ENCODE data around the gene SMPD3. TPM values are rescaled to one million over a fixed set of nuclear protein-coding genes. Genes with fewer than 3 reads are reported as not detected.

SMPD3 gene
- total RNA-seq, 1 experiment from 2014 or later: 0.70 TPM

- Mint-ChIP-seq H3K4me3 (no peak overlapping the region), H3K27ac (no peak overlapping the region), H3K4me1 (peaks cover 6% of the 10 kb centered on the region in 2 experiments; a peak in 3 of 4 replicates), H3K27me3 (ENCODE audit: low read depth) (peaks cover 12% of the 10 kb centered on the region; the same call in 1 of the 2 replicates), H3K36me3 (ENCODE audit: insufficient read depth in 1 of 3, low read depth in 3 of 3) (no peaks in the 10 kb centered on the region; a peak in 1 of 7 replicates), H3K9me3 (no peaks in the 10 kb centered on the region)
- Histone ChIP-seq H2BK12ac (ENCODE audit: insufficient read length, low read depth, low read length) (no peak overlapping the region), H3K9ac (ENCODE audit: extremely low read depth, insufficient read length, low read length) (no peak overlapping the region), H3K18ac (ENCODE audit: insufficient read length, low read depth, low read length) (no peak overlapping the region), H2BK120ac (ENCODE audit: low read depth, low read length, poor library complexity, severe bottlenecking) (no peak overlapping the region), H4K91ac (ENCODE audit: insufficient read length, low read depth, low read length) (no peak overlapping the region), H2BK20ac (ENCODE audit: low read depth, low read length, poor library complexity, severe bottlenecking) (no peak overlapping the region), H2AFZ (ENCODE audit: low read length) (no peak overlapping the region), H2BK5ac (ENCODE audit: insufficient read length, low read length) (no peak overlapping the region), H3K23me2 (ENCODE audit: insufficient read length, low read depth, low read length, poor library complexity, severe bottlenecking) (no peaks in the 10 kb centered on the region), H3K4ac (ENCODE audit: low read depth, low read length) (no peak overlapping the region), H3K79me1 (ENCODE audit: insufficient read depth, low read depth, low read length, poor library complexity, severe bottlenecking) (no peaks in the 10 kb centered on the region), H3T11ph (ENCODE audit: low read length) (no peak overlapping the region), H3K79me2 (ENCODE audit: insufficient read depth, low read length) (no peaks in the 10 kb centered on the region), H3K4me2 (ENCODE audit: insufficient read depth, insufficient read length, low read length) (no peak overlapping the region), H3K9me3 (ENCODE audit: control insufficient read depth, low read depth, low read length) (no peaks in the 10 kb centered on the region), H3K56ac (ENCODE audit: insufficient read length, low read depth, low read length) (no peak overlapping the region), H2BK15ac (ENCODE audit: low read depth, low read length) (no peak overlapping the region), H3K4me1 (ENCODE audit: insufficient read depth, low read length) (no peaks in the 10 kb centered on the region), H3K27ac (ENCODE audit: insufficient read length, low read depth, low read length) (no peak overlapping the region), H4K20me1 (ENCODE audit: control insufficient read depth, insufficient read depth, insufficient read length) (no peaks in the 10 kb centered on the region), H4K8ac (replicated peaks; ENCODE audit: insufficient read length, low read depth, low read length) (no peak overlapping the region), H3K14ac (ENCODE audit: insufficient read depth, low read length) (no peak overlapping the region), H3K27me3 (ENCODE audit: insufficient read depth, low read length) (no peaks in the 10 kb centered on the region), H2AK5ac (ENCODE audit: insufficient read length, low read length) (no peak overlapping the region), H3K23ac (ENCODE audit: insufficient read length, low read depth, low read length) (no peak overlapping the region), H4K5ac (ENCODE audit: insufficient read length, low read depth, low read length) (no peak overlapping the region)
- DNase-seq: no peak
- TF ChIP-seq CTCF (conservative IDR thresholded peaks at IDR 0.05): no peak
Observed at GRCh38 chr16:68426347-68426652, 22.0 kb downstream of the SMPD3 start.
